Body of pancreas (tissue), 4 donors: ENCODE measurements around the gene ADGRA3. TPM values are rescaled to one million over a fixed set of nuclear protein-coding genes. Genes with fewer than 3 reads are reported as not detected.

Source experiments
- ATAC-seq: fragments of 150-250 bp; one replicate; pipeline ENCODE4 v1.9.1; 2016
- DNase-seq, 4 donors: peaks; one replicate each; pipeline ENCODE4 v3.0.0-alpha.2; 2019
- H3K27ac ChIP-seq, 4 donors: fragments of 200-600 bp; sonication (generic); 1 replicate in 3 of 4; 2 replicates in 1 of 4; pipeline versions ENCODE4 v1.5.1 to v1.6.1; 2016 to 2019; ENCODE audit warnings: mild to moderate bottlenecking in 1 of 4, mixed read lengths in 1 of 4, moderate library complexity in 1 of 4
- H3K27me3 ChIP-seq, 2 donors: fragments of 200-600 bp; sonication (generic); one replicate each; pipeline ENCODE4 v1.6.0; 2016; ENCODE audit warnings: mild to moderate bottlenecking in 1 of 2
- H3K36me3 ChIP-seq, 2 donors: fragments of 200-600 bp; sonication (generic); replicated peaks in 1 of 2; 2 replicates each; pipeline ENCODE4 v1.5.1; 2016; ENCODE audit warnings: low read depth in 2 of 2; ENCODE audit not compliant: insufficient read depth in 1 of 2
- H3K4me1 ChIP-seq: fragments of 200-600 bp; sonication (generic); one replicate; pipeline ENCODE4 v1.6.0; 2016
- H3K4me3 ChIP-seq, 2 donors: fragments of 200-600 bp; sonication (generic); 1 replicate in 1 of 2; 2 replicates in 1 of 2; pipeline ENCODE4 v1.5.1; 2016 to 2019
- H3K9me3 ChIP-seq, 3 donors: fragments of 200-600 bp; sonication (generic); 1 replicate in 2 of 3; 2 replicates in 1 of 3; pipeline ENCODE4 v1.5.1; 2016
- POLR2A ChIP-seq, 3 donors: fragments of 450-650 bp; IDR thresholded peaks; one replicate each; pipeline ENCODE4 v1.6.1; 2016; ENCODE audit warnings: antibody characterized with exemption in 3 of 3, mild to moderate bottlenecking in 2 of 3
- WGBS, 2 donors: methylation state at CpG; one replicate each; pipeline ENCODE4 v1.1.5; 2017; 5-methylcytosine and 5-hydroxymethylcytosine counted together
- intact Hi-C: fragments of 100-400 bp; cut with DNase I; formaldehyde crosslinking; loops from one replicate; pipeline ENCODE4 v1.15.1; 2023
- total RNA-seq, 2 donors: library from RNA; depleted of rRNA; stranded (reverse); fragments of >200 nt; gene quantifications; one replicate each; pipeline ENCODE4 v1.1.0, GENCODE V29; 2016
- TF ChIP-seq, protein P1 (sequence below), 7 experiments: fragments of 450-650 bp in 4 of 7; fragments of 200-600 bp in 3 of 7; sonication (generic) in 3 of 7; IDR thresholded peaks; one replicate each; pipeline ENCODE4 v1.5.1; 2016 to 2019; ENCODE audit warnings: antibody characterized with exemption in 7 of 7

Gene ADGRA3, protein sequence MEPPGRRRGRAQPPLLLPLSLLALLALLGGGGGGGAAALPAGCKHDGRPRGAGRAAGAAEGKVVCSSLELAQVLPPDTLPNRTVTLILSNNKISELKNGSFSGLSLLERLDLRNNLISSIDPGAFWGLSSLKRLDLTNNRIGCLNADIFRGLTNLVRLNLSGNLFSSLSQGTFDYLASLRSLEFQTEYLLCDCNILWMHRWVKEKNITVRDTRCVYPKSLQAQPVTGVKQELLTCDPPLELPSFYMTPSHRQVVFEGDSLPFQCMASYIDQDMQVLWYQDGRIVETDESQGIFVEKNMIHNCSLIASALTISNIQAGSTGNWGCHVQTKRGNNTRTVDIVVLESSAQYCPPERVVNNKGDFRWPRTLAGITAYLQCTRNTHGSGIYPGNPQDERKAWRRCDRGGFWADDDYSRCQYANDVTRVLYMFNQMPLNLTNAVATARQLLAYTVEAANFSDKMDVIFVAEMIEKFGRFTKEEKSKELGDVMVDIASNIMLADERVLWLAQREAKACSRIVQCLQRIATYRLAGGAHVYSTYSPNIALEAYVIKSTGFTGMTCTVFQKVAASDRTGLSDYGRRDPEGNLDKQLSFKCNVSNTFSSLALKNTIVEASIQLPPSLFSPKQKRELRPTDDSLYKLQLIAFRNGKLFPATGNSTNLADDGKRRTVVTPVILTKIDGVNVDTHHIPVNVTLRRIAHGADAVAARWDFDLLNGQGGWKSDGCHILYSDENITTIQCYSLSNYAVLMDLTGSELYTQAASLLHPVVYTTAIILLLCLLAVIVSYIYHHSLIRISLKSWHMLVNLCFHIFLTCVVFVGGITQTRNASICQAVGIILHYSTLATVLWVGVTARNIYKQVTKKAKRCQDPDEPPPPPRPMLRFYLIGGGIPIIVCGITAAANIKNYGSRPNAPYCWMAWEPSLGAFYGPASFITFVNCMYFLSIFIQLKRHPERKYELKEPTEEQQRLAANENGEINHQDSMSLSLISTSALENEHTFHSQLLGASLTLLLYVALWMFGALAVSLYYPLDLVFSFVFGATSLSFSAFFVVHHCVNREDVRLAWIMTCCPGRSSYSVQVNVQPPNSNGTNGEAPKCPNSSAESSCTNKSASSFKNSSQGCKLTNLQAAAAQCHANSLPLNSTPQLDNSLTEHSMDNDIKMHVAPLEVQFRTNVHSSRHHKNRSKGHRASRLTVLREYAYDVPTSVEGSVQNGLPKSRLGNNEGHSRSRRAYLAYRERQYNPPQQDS (N-terminal part only)
- total RNA-seq, result 10 to 100 TPM; 29.3 to 45.9 TPM

DNA sequence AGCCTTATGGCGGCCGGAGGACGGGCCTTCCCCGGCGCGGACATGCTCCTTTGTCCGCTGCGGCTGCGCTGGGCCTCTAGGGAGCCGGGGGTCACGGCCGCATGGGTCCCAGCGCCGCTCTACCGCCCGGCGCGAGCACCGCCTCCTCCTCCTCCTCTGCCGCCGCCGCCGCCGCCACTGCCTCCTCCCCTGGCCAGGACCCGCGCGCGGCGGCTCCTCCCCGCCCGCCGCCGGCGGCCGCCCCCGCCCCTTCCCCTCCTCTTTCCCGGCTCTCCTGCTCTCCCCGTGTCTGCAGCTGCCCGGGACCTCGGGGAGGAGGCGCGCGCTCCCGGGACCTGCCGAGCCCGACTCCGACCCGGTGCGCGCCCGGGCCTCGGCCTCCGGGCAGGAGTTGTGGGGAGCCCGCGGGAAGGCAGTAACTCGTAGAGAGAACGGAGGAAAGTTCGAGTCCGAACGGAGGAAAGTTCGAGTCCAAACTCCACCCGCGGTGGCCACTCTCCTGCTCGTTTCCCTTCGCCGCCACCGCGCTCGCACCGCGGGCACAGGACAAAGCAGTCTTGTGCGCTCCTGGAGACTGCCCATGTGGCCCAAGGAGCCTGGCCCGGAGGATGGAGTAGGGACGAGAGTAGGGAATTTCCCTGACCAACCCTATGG lies at the start of gene ADGRA3:
Gene ADGRA3 (minus strand): TSS at position 179 of the 654 bp plus-strand sequence. CDS start 282 bp downstream, outside the sequence.
- peak; percentile 93 for ATAC-seq
- Histone ChIP-seq H3K4me1 (peaks cover 41% of the 10 kb centered on the region), H3K27ac (peak within 1 kb of the TSS; percentile 89 to 94 (median 91)), H3K36me3 (no peaks in the 10 kb centered on the region), H3K27me3 (no peaks in the 10 kb centered on the region), H3K4me3 (peak within 1 kb of the TSS in 1 of 2 donors; percentile 45), H3K9me3 (no peaks in the 10 kb centered on the region)
- intact Hi-C loops, result no loop called here
- WGBS, 2 donors, result 1 to 5% methylated on average over 22 to 58 of the region's 74 CpGs
- peak; percentile 82 to 86 (median 84) for DNase-seq
- TF ChIP-seq, protein P1, sequence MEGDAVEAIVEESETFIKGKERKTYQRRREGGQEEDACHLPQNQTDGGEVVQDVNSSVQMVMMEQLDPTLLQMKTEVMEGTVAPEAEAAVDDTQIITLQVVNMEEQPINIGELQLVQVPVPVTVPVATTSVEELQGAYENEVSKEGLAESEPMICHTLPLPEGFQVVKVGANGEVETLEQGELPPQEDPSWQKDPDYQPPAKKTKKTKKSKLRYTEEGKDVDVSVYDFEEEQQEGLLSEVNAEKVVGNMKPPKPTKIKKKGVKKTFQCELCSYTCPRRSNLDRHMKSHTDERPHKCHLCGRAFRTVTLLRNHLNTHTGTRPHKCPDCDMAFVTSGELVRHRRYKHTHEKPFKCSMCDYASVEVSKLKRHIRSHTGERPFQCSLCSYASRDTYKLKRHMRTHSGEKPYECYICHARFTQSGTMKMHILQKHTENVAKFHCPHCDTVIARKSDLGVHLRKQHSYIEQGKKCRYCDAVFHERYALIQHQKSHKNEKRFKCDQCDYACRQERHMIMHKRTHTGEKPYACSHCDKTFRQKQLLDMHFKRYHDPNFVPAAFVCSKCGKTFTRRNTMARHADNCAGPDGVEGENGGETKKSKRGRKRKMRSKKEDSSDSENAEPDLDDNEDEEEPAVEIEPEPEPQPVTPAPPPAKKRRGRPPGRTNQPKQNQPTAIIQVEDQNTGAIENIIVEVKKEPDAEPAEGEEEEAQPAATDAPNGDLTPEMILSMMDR (IDR thresholded peaks at IDR 0.05), result no peak
- peak; percentile 59 to 71 (median 67) for TF ChIP-seq POLR2A (IDR thresholded peaks at IDR 0.05)

DNA sequence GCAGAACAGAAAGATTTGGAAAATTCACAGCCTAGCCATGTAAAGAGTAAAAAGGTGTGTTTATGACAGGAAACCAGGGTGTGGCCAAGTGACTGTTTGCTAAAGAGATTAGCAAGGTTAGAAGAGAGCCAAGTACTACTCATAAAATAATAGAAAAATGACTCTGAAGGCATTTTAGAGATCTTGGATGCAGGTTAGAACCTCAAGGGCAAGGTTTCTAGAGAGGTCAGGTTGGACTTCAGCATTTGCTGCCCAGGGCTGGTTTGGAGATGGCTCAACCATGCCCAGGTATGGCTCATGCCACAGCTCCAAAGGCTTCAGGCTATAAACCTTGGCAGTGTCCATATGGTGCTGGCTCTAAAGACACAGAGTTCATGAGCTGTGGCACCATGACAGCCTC lies 40.6 kb upstream of the ADGRA3 start:
- no peaks in the 10 kb centered on the region for H3K36me3 ChIP-seq
- TF ChIP-seq POLR2A (IDR thresholded peaks at IDR 0.05), result no peak
- TF ChIP-seq, protein P1 (IDR thresholded peaks at IDR 0.05), result no peak
- no peak overlapping the region for H3K4me3 ChIP-seq
- intact Hi-C loops, result no loop called here
- no peak overlapping the region for H3K27ac ChIP-seq
- peak in 1 of 4 donors; percentile 11 for DNase-seq
- no peaks in the 10 kb centered on the region for H3K9me3 ChIP-seq
- H3K27me3 ChIP-seq, result no peaks in the 10 kb centered on the region
- peak; percentile 27 for ATAC-seq
- H3K4me1 ChIP-seq, result peaks cover 8% of the 10 kb centered on the region

DNA sequence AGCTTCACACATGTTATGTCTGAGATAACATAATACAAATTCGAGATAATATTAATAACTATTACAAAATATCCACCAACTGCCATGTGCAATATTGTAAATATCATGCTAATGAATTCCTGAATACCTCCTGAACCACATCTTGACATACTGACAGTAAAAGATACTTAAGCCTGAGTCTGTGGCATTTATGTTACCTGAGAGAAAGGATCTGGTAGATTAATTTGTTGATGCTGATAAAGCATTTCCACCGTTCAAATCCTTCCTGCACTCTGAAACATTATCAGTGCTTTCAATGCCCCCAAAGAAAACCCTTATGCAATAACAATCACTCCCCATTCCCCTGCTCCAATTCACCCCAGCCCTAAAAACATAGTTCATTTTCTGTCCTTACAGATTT lies 38.8 kb upstream of the ADGRA3 start:
- DNase-seq, result no peak

DNA sequence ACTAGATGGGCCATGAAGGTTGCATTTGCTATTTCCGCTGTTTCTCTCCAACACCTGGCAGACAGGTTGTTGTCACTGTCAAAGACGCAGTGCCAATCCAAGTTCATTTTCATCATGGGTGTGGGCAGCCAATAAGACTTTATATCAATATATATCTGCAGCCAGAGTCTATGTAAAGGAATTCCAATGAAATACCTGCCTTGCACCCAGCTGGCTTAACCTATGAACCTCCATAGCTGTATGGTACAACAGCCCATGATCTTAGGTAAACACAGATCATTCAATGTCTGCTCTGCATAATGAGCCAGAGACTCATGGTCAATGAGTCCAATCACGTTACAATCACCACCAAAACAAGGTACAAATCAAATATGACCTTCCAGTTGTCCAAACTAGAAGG lies 37.7 kb upstream of the ADGRA3 start:
- Histone ChIP-seq H3K4me3 (no peak overlapping the region), H3K27me3 (no peaks in the 10 kb centered on the region), H3K4me1 (peaks cover 8% of the 10 kb centered on the region), H3K27ac (no peak overlapping the region), H3K9me3 (no peaks in the 10 kb centered on the region), H3K36me3 (no peaks in the 10 kb centered on the region)
- no peak for DNase-seq
- ATAC-seq, result no peak
- intact Hi-C loops, result no loop called here
- 70 to 90% methylated on average over 3 of the region's 3 CpGs for WGBS, 2 donors
- no peak for TF ChIP-seq POLR2A (IDR thresholded peaks at IDR 0.05)
- TF ChIP-seq, protein P1 (IDR thresholded peaks at IDR 0.05), result no peak

More for the DNA sequence above, 38.8 kb upstream of the ADGRA3 start:
- Histone ChIP-seq H3K9me3 (no peaks in the 10 kb centered on the region), H3K36me3 (no peaks in the 10 kb centered on the region), H3K27ac (no peak overlapping the region), H3K27me3 (no peaks in the 10 kb centered on the region), H3K4me1 (peaks cover 8% of the 10 kb centered on the region), H3K4me3 (no peak overlapping the region)
- WGBS, 2 donors, result 64 to 70% methylated on average over 2 of the region's 2 CpGs
- no peak for ATAC-seq
- TF ChIP-seq POLR2A (IDR thresholded peaks at IDR 0.05), result no peak
- TF ChIP-seq, protein P1 (IDR thresholded peaks at IDR 0.05), result no peak
- intact Hi-C loops, result no loop called here
